ENCODE measurements around the gene ZNF8. TPM values are rescaled to one million over a fixed set of nuclear protein-coding genes. Genes with fewer than 3 reads are reported as not detected.

The ZNF8 gene
- total RNA-seq = 4.2 and 6.8 TPM in 2 replicates

DNA sequence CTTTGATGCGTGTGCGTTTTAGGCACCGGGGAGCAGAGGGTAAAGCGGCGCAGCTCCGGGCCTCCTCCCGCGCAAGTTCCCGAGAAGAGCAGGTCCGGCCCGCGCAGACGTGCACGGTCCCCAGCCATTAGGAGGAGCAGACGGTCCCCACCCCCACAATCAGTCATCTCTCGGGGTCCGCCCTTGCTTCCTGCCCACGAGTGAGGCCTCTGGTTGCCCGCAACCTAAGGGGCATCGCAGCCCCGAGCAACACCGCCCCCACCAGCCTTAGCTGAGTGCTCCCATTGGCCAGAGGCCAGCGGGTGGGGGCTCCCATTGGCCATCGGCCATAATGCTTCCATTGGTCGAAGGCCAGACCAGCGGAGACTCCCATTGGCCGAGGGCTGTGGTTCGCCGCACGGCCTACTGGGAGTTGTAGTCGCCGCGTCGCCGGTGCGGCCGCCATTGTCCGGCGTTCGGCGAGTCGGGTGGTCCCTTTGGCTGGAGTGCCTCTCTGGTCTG is at the start of gene ZNF8:
ZNF8 (plus strand) TSS at position 415 of the 501 bp plus-strand sequence. CDS start 127 bp downstream, outside the sequence.

GRCh38 chr19:58305065-58305931 is 26.5 kb downstream of the ZNF8 start, which contains the start of gene ERVK3-1:
ERVK3-1 (plus strand) TSS chr19:58305377; CDS start chr19:58312169, 6,792 bp downstream.

DNA sequence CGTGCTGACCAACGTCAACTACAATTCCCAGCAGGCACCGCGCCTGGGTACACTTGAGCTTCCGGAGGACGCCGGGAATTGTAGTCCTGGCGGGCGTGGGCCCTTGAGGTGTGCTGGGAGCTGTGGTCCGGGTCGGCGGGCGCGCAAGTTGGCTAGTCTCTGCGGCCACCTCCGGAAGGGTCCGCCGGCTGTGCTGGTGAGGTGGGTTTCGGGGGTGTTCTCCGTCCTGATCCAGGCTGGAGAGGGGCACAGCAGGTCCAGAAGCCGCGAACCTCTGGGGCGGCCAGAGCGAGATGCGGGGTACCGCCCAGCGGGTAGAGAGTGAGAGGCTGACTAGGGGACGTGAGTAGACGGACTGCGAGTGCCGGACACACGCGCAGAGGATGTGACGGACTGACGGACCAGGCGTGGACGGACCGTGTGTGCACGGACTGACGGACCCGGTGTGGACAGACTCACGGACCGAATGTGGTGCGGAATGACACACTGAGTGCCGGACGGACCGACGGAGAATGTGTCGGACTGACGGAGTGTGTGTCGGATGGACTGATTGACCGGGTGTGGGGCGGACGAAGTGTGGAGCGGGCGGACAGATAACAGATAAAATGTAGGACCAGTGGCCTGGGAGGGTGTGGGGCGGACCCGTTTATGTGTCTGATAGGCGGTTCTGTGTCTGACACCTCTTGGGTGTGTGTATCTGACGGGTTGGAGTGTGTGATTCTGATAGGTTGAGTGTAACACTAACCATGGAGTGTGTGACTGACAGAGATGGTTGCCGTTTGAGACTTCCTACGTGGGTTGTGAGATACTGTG is 48.4 kb downstream of the ZNF8 start, which contains the start of gene ZSCAN22:
ZSCAN22 (plus strand) TSS at position 81 of the 813 bp plus-strand sequence. CDS start 7,809 bp downstream, outside the sequence.

Other genes starting within 250 kb of the ZNF8 start
- gene ZSCAN1, start 244.9 kb upstream of the ZNF8 start, total RNA-seq = not detected in 2 replicates
- gene ZNF135, start 219.7 kb upstream of the ZNF8 start, total RNA-seq = 3.9 and 4.3 TPM in 2 replicates
- 40.7 and 51.3 TPM in 2 replicates for gene ZSCAN18, start 180.7 kb upstream of the ZNF8 start, total RNA-seq
- gene ZNF329, start 128.2 kb upstream of the ZNF8 start, total RNA-seq = 13.4 and 17.0 TPM in 2 replicates
- gene ZNF274, start 95.9 kb upstream of the ZNF8 start, total RNA-seq = 11.0 and 23.3 TPM in 2 replicates
- 40.0 and 45.7 TPM in 2 replicates for gene ZNF544, start 50.0 kb upstream of the ZNF8 start, total RNA-seq
- gene ERVK3-1, start 26.4 kb downstream of the ZNF8 start, total RNA-seq = 26.5 and 35.3 TPM in 2 replicates
- 2.7 and 3.5 TPM in 2 replicates for gene ZSCAN22, start 48.0 kb downstream of the ZNF8 start, total RNA-seq
- 9.7 and 24.9 TPM in 2 replicates for gene A1BG, start 74.5 kb downstream of the ZNF8 start, total RNA-seq
- 0.89 and 0.92 TPM in 2 replicates for gene ZNF497, start 83.8 kb downstream of the ZNF8 start, total RNA-seq
- gene ZNF837, start 102.1 kb downstream of the ZNF8 start, total RNA-seq = 1.5 and 1.9 TPM in 2 replicates
- gene RPS5, start 108.3 kb downstream of the ZNF8 start, total RNA-seq = 858 and 2,100 TPM in 2 replicates
- not detected in 2 replicates for gene RNF225, start 116.7 kb downstream of the ZNF8 start, total RNA-seq
- 16.6 and 18.9 TPM in 2 replicates for gene ZNF584, start 129.7 kb downstream of the ZNF8 start, total RNA-seq
- 8.0 and 11.6 TPM in 2 replicates for gene ZNF132, start 161.2 kb downstream of the ZNF8 start, total RNA-seq
- 10.3 and 10.4 TPM in 2 replicates for gene ZNF324B, start 172.7 kb downstream of the ZNF8 start, total RNA-seq
- gene ZNF324, start 188.1 kb downstream of the ZNF8 start, total RNA-seq = 13.7 and 14.8 TPM in 2 replicates
- 6.5 and 9.5 TPM in 2 replicates for gene ZNF446, start 197.4 kb downstream of the ZNF8 start, total RNA-seq
- gene SLC27A5, start 233.0 kb downstream of the ZNF8 start, total RNA-seq = 2.1 and 2.6 TPM in 2 replicates
- 4.8 and 8.5 TPM in 2 replicates for gene ZBTB45, start 240.9 kb downstream of the ZNF8 start, total RNA-seq